K562 (cell line): ENCODE results near the gene ING1. TPM values are rescaled to one million over a fixed set of nuclear protein-coding genes. Genes with fewer than 3 reads are reported as not detected.

Experiments used
- ATAC-seq: fragments of 200-7000 bp; cut with Tn5 transposase; 3 replicates; pipeline ENCODE4 v1.9.1; 2020; ENCODE audit warnings: moderate library complexity
- BruUV-seq: library from RNA; stranded (reverse); fragments of 400-500 nt; replicated peaks from 2 replicates; lab custom pipeline; 2021; lab: Mats Ljungman, UMichigan
- CTCF ChIA-PET: fragments of 300-600 bp; formaldehyde crosslinking; extraction: SDS; loops from one replicate; lab custom pipeline; 2021; ENCODE audit warnings: low intra/inter-chr PET ratio; lab: Yijun Ruan, JAX
- POLR2A ChIA-PET: fragments of 300-600, 350-650 bp; sonication (Branson Sonifier 250); formaldehyde crosslinking; extraction: SDS; loops from one replicate; lab custom pipeline; 2021; ENCODE audit warnings: antibody characterized with exemption, inconsistent platforms; lab: Yijun Ruan, JAX
- DNase-seq, 4 experiments: peaks; one replicate each; pipeline versions ENCODE4 v3.0.0 to v3.0.0-alpha.2; 2011 to 2018; ENCODE audit warnings: low spot score in 3 of 4, mixed read lengths in 3 of 4; ENCODE audit errors: extremely low read depth in 1 of 4
- FAIRE-seq: peaks from 2 replicates; lab custom pipeline; 2011; peaks lifted over from hg19 to GRCh38; lab: Jason Lieb, UNC
- H2AFZ ChIP-seq: 2 replicates; pipeline ENCODE4 v1.6.0; 2011; ENCODE audit warnings: low read depth, low read length, control low read depth, inconsistent platforms
- H3K27ac ChIP-seq: fragments of 200-600 bp; 3 replicates; pipeline ENCODE4 v1.8.0; 2011; ENCODE audit warnings: low read depth, mild to moderate bottlenecking, control low read depth, inconsistent platforms, low read length, moderate library complexity, mixed read lengths; ENCODE audit errors: extremely low read depth
- H3K27me3 ChIP-seq, 2 experiments: fragments of 300-600 bp in 1 of 2; 2 replicates in 1 of 2; 3 replicates in 1 of 2; pipeline versions ENCODE4 v1.6.0 to v1.8.0; 2011; ENCODE audit warnings: inconsistent platforms in 2 of 2, low read length in 2 of 2, mild to moderate bottlenecking in 1 of 2, mixed read lengths in 1 of 2, moderate library complexity in 1 of 2; ENCODE audit not compliant: control insufficient read depth in 2 of 2, insufficient read depth in 2 of 2
- H3K36me3 ChIP-seq: fragments of 300-600 bp; 3 replicates; pipeline ENCODE4 v1.8.0; 2011; ENCODE audit warnings: mild to moderate bottlenecking, low read length, inconsistent platforms; ENCODE audit not compliant: control insufficient read depth, insufficient read depth
- H3K4me1 ChIP-seq, 2 experiments: fragments of 200-600 bp in 1 of 2; replicated peaks in 1 of 2; 2 replicates in 1 of 2; 3 replicates in 1 of 2; pipeline versions ENCODE4 v1.5.1 to v1.8.0; 2011; ENCODE audit warnings: inconsistent platforms in 2 of 2, low read length in 2 of 2, mild to moderate bottlenecking in 1 of 2, mixed read lengths in 1 of 2, moderate library complexity in 1 of 2; ENCODE audit not compliant: control insufficient read depth in 2 of 2, insufficient read depth in 2 of 2
- H3K4me2 ChIP-seq: 2 replicates; pipeline ENCODE4 v1.6.1; 2011; ENCODE audit warnings: low read length, control low read depth, inconsistent platforms, mixed read lengths; ENCODE audit not compliant: insufficient read depth
- H3K4me3 ChIP-seq: fragments of 200-600 bp; sonication (generic), shearing (Covaris generic); 2 replicates; pipeline ENCODE4 v1.5.1; 2016; ENCODE audit warnings: control low read depth, inconsistent platforms
- H3K79me2 ChIP-seq: fragments of 200-600 bp; 3 replicates; pipeline ENCODE4 v1.8.0; 2011; ENCODE audit warnings: low read length, inconsistent platforms; ENCODE audit not compliant: control insufficient read depth, insufficient read depth
- H3K9ac ChIP-seq, 2 experiments: 2 replicates each; pipeline versions ENCODE4 v1.6.0 to v1.6.1; 2011; ENCODE audit warnings: low read depth in 2 of 2, low read length in 2 of 2, control low read depth in 1 of 2, inconsistent platforms in 1 of 2, mild to moderate bottlenecking in 1 of 2, mixed read lengths in 1 of 2; ENCODE audit not compliant: insufficient read depth in 1 of 2
- H3K9me1 ChIP-seq: one replicate; pipeline ENCODE4 v1.6.0; 2011; ENCODE audit warnings: inconsistent platforms, mild to moderate bottlenecking, low read length, moderate library complexity; ENCODE audit not compliant: control insufficient read depth, insufficient read depth
- H3K9me3 ChIP-seq: replicated peaks from 2 replicates; pipeline ENCODE4 v1.5.1; 2011; ENCODE audit warnings: low read depth, low read length, inconsistent platforms; ENCODE audit not compliant: control insufficient read depth, insufficient read depth
- H4K20me1 ChIP-seq: replicated peaks from 2 replicates; pipeline ENCODE4 v1.6.1; 2011; ENCODE audit warnings: low read length, inconsistent platforms, mixed read lengths; ENCODE audit not compliant: control insufficient read depth, insufficient read depth
- BHLHE40 ChIP-seq: IDR thresholded peaks from 2 replicates; pipeline ENCODE4 v1.6.1; 2011; ENCODE audit warnings: low read length, improper control_type of control experiment
- CBX1 ChIP-seq: sonication (generic); IDR thresholded peaks from 2 replicates; pipeline ENCODE4 v1.6.1; 2016; ENCODE audit warnings: antibody characterized with exemption, low read depth, mild to moderate bottlenecking
- CREM ChIP-seq: IDR thresholded peaks from 2 replicates; pipeline ENCODE4 v1.6.1; 2014; ENCODE audit warnings: antibody characterized with exemption, low read depth
- E2F1 ChIP-seq: sonication (generic); formaldehyde crosslinking; IDR thresholded peaks from 2 replicates; pipeline ENCODE4 v1.8.1; 2023; ENCODE audit warnings: mild to moderate bottlenecking, missing genetic modification reagents, moderate library complexity
- ESRRA ChIP-seq: fragments of 450-650 bp; IDR thresholded peaks from 2 replicates; pipeline ENCODE4 v1.6.1; 2014; ENCODE audit warnings: low read depth, mild to moderate bottlenecking, moderate library complexity, borderline replicate concordance
- KLF6 ChIP-seq: fragments of 250-450 bp; sonication (Bioruptor Pico); IDR thresholded peaks from 2 replicates; pipeline ENCODE4 v1.4.0; 2020; ENCODE audit warnings: mild to moderate bottlenecking, moderate library complexity, borderline replicate concordance
- NFIX ChIP-seq: fragments of 250-450 bp; sonication (Bioruptor Pico); IDR thresholded peaks from 2 replicates; pipeline ENCODE4 v1.4.0; 2020; ENCODE audit warnings: low read depth, mild to moderate bottlenecking, moderate library complexity
- POLR2G ChIP-seq: fragments of 200-400 bp; formaldehyde crosslinking; IDR thresholded peaks from 2 replicates; pipeline ENCODE4 v1.6.1; 2017; ENCODE audit warnings: low read depth, mild to moderate bottlenecking, antibody characterized with exemption, low read length, moderate library complexity
- RAD51 ChIP-seq: fragments of 450-650 bp; IDR thresholded peaks from 2 replicates; pipeline ENCODE4 v1.7.1; 2016; ENCODE audit warnings: low read depth, mild to moderate bottlenecking, borderline replicate concordance
- SMARCC2 ChIP-seq: fragments of 450-650 bp; IDR thresholded peaks from 2 replicates; pipeline ENCODE4 v1.6.1; 2017; ENCODE audit warnings: antibody characterized with exemption, moderate library complexity, mild to moderate bottlenecking, low read depth
- ZNF282 ChIP-seq: sonication (generic); formaldehyde crosslinking; IDR thresholded peaks from 2 replicates; pipeline ENCODE4 v1.8.1; 2023; ENCODE audit warnings: missing genetic modification reagents
- ZNF445 ChIP-seq: fragments of 250-450 bp; sonication (Bioruptor Pico); IDR thresholded peaks from 2 replicates; pipeline ENCODE4 v1.4.0; 2020; ENCODE audit warnings: low read depth, mild to moderate bottlenecking, moderate library complexity
- ZNF511 ChIP-seq: sonication (generic); formaldehyde crosslinking; IDR thresholded peaks from 2 replicates; pipeline ENCODE4 v1.8.0; 2022; ENCODE audit warnings: mild to moderate bottlenecking, missing genetic modification reagents
- WGBS: fragments of 100-300 bp; shearing (Covaris generic); methylation state at CpG from one replicate; pipeline ENCODE4 v1.1.6; 2016; ENCODE audit warnings: low coverage, mixed read lengths; ENCODE audit not compliant: insufficient coverage; ENCODE audit errors: missing lambda C conversion rate; 5-methylcytosine and 5-hydroxymethylcytosine counted together
- in situ Hi-C: fragments of 300-500 bp; cut with MboI; formaldehyde crosslinking; loops from 4 replicates; pipeline ENCODE4 v1.15.0; 2018; ENCODE audit warnings: inconsistent platforms, mixed read lengths
- intact Hi-C: fragments of 100-400 bp; cut with micrococcal nuclease; formaldehyde crosslinking; loops from 2 replicates; pipeline ENCODE4 v1.14.2; 2022
- polyA plus RNA-seq, 8 experiments: library from polyadenylated mRNA; depleted of rRNA in 4 of 8; stranded (reverse) in 5 of 8; unstranded in 3 of 8; fragments of >200 nt; fragmentation: Nextera tagmentation in 2 of 8; fragmentation: Illumina TruSeq in 1 of 8; extraction: Ambion mirVana in 2 of 8; extraction: Trizol in 1 of 8; gene quantifications; 2 replicates each; pipeline versions ENCODE4 v1.2.1 to v1.2.3, GENCODE V29; 2011 to 2014; ENCODE audit warnings: inconsistent platforms in 1 of 8, missing spikeins in 1 of 8
- total RNA-seq, 7 experiments: library from RNA; depleted of rRNA in 6 of 7; stranded (reverse); fragments of >200 nt in 6 of 7; fragmentation: Illumina TruSeq in 2 of 7; extraction: Trizol in 2 of 7; gene quantifications; 2 replicates each; pipeline versions ENCODE4 v1.2.1 to v1.2.3, GENCODE V29; 2011 to 2021; ENCODE audit warnings: low replicate concordance in 1 of 7
- TF ChIP-seq, protein P1 (sequence below): fragments of 450-650 bp; IDR thresholded peaks from 2 replicates; pipeline ENCODE4 v1.7.0; 2016; ENCODE audit warnings: borderline replicate concordance

The ING1 gene
- total and polyA plus RNA-seq, 9 of the 15 experiments (the other 6 are each of a cell fraction or from before 2014, with no cell fraction given) = 1.0 to 20.1 (median 8.2) TPM

DNA sequence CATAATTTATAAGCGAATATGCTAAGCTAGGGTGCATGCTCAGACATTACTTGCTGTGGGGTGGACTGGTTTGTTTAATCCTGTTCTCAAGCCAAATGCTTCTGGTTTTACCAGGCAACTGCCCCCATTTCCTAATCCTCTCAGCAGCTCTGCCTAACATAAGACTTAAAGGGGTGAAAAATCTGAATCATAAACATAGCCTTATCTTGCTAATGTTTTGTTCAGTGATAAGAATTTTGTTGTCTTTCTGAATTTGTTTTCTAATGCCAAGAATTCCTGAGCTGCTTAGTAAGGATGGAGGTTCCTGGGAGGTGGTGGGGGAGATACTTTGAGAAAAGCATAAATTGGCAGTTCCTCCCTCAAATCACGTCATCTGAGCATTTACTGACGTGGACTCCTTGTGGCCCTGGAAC is 42.7 kb downstream of the ING1 start:
- no peak overlapping the region for H3K9ac ChIP-seq
- H3K27ac ChIP-seq = no peak overlapping the region
- H3K9me1 ChIP-seq = no peaks in the 10 kb centered on the region
- DNase-seq (no peak), FAIRE-seq (no peak), ATAC-seq (no peak)
- intact Hi-C loops = no loop called here
- no peaks in the 10 kb centered on the region for H3K9me3 ChIP-seq
- no peaks in the 10 kb centered on the region; a peak in 1 of 5 replicates for H3K4me1 ChIP-seq
- WGBS = 3% methylated on average over 3 of the region's 3 CpGs
- no peaks in the 10 kb centered on the region for H3K36me3 ChIP-seq
- H3K4me2 ChIP-seq = no peak overlapping the region
- POLR2A ChIA-PET = no interaction called here
- in situ Hi-C loops = no loop called here
- CTCF ChIA-PET = no interaction called here
- no peak overlapping the region for H2AFZ ChIP-seq
- H3K27me3 ChIP-seq = peaks cover 6 to 21% of the 10 kb centered on the region in 2 experiments
- H4K20me1 ChIP-seq = no peaks in the 10 kb centered on the region
- H3K4me3 ChIP-seq = no peak overlapping the region
- no TSS peak for BruUV-seq
- TF ChIP-seq SMARCC2 (no peak), POLR2G (no peak), ZNF445 (CRISPR knock-in tag) (no peak)
- H3K79me2 ChIP-seq = no peaks in the 10 kb centered on the region

DNA sequence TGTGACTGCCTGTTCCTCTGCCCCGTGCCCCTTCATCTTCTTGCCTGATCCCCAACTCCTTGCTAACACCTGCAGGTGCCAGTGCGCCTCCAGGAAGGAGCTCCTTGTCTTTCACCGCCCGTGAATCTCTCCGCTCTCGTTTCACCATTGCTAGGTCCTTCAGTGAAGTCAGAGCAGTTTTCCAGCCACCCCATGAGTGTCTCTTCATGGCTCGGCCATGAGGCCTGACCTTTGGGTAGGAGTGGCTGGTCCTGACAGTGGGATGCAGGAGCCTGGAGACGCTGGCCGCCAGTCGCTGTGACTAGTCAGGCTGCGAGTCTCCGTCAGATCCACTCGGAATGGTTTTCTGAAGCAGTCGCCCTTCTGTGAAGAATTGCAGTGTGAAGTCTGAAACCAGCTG is 43.8 kb downstream of the ING1 start:
- Histone ChIP-seq H3K9me3 (no peaks in the 10 kb centered on the region), H3K4me3 (no peak overlapping the region), H3K4me2 (no peak overlapping the region), H3K4me1 (no peaks in the 10 kb centered on the region; a peak in 1 of 5 replicates), H4K20me1 (no peaks in the 10 kb centered on the region), H3K9ac (no peak overlapping the region), H3K27me3 (peaks cover 7 to 22% of the 10 kb centered on the region in 2 experiments), H2AFZ (no peak overlapping the region), H3K9me1 (no peaks in the 10 kb centered on the region), H3K36me3 (no peaks in the 10 kb centered on the region), H3K27ac (no peak overlapping the region), H3K79me2 (no peaks in the 10 kb centered on the region)
- in situ Hi-C loops = no loop called here
- BruUV-seq = no TSS peak
- ATAC-seq = no peak
- DNase-seq = no peak
- ChIA-PET CTCF (no interaction called here), POLR2A (no interaction called here)
- intact Hi-C loops = no loop called here
- FAIRE-seq = no peak
- WGBS = 15% methylated on average over 14 of the region's 14 CpGs
- TF ChIP-seq BHLHE40 (no peak), CBX1 (no peak), CREM (no peak), NFIX (no peak), ZNF511 (CRISPR knock-in tag) (no peak), ZNF282 (CRISPR knock-in tag) (no peak), KLF6 (CRISPR knock-in tag) (no peak), ESRRA (no peak), E2F1 (CRISPR knock-in tag) (no peak), RAD51 (no peak)
- TF ChIP-seq, protein P1, sequence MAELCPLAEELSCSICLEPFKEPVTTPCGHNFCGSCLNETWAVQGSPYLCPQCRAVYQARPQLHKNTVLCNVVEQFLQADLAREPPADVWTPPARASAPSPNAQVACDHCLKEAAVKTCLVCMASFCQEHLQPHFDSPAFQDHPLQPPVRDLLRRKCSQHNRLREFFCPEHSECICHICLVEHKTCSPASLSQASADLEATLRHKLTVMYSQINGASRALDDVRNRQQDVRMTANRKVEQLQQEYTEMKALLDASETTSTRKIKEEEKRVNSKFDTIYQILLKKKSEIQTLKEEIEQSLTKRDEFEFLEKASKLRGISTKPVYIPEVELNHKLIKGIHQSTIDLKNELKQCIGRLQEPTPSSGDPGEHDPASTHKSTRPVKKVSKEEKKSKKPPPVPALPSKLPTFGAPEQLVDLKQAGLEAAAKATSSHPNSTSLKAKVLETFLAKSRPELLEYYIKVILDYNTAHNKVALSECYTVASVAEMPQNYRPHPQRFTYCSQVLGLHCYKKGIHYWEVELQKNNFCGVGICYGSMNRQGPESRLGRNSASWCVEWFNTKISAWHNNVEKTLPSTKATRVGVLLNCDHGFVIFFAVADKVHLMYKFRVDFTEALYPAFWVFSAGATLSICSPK = no peak
